ENCODE results near the gene KIAA0232. TPM values are rescaled to one million over a fixed set of nuclear protein-coding genes. Genes with fewer than 3 reads are reported as not detected.

KIAA0232 gene
- total and polyA plus RNA-seq, 10 of the 15 experiments (the other 5 are each of a cell fraction or from before 2014, with no cell fraction given), result 2.8 to 15.1 (median 10.8) TPM

DNA sequence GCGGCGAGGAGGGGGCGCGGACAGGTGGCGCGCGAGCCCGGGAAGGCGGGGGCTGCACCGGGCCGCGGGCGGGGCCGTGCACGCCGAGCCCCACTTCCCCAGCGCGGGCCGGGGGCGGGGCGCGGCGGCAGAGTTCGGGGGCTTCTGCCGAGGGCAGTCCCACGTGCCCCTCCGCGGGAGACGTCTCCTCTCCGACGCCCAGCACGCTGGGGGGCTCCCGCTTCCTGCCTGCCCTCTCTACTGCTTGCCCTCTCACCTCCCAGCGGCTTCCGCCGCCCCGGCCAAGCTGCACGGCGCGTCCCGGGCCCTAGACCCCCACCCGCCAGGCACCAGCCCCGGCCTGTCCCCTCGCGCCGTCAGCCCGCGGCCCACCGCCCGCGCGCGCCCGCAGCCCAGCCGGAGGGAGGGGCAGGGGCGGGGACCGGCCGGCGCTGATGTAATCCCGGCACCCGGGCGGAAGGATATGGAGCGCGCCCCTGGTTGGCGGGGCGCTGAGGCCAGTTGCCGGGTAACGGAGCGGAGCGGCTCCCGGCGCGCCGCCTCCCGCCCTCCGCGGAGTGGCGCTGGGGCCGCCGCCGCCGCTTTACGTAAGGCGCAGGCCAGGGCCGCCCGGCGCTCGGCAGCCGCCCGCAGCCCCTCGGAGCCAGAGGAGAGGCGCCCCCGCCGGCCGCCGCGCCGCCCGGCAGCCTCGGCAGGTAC lies at the start of gene KIAA0232 (continued):
- TF ChIP-seq, protein P1, sequence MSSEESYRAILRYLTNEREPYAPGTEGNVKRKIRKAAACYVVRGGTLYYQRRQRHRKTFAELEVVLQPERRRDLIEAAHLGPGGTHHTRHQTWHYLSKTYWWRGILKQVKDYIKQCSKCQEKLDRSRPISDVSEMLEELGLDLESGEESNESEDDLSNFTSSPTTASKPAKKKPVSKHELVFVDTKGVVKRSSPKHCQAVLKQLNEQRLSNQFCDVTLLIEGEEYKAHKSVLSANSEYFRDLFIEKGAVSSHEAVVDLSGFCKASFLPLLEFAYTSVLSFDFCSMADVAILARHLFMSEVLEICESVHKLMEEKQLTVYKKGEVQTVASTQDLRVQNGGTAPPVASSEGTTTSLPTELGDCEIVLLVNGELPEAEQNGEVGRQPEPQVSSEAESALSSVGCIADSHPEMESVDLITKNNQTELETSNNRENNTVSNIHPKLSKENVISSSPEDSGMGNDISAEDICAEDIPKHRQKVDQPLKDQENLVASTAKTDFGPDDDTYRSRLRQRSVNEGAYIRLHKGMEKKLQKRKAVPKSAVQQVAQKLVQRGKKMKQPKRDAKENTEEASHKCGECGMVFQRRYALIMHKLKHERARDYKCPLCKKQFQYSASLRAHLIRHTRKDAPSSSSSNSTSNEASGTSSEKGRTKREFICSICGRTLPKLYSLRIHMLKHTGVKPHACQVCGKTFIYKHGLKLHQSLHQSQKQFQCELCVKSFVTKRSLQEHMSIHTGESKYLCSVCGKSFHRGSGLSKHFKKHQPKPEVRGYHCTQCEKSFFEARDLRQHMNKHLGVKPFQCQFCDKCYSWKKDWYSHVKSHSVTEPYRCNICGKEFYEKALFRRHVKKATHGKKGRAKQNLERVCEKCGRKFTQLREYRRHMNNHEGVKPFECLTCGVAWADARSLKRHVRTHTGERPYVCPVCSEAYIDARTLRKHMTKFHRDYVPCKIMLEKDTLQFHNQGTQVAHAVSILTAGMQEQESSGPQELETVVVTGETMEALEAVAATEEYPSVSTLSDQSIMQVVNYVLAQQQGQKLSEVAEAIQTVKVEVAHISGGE (CRISPR knock-in tag; IDR thresholded peaks at IDR 0.05), result no peak
- TF ChIP-seq EP300 (IDR thresholded peaks at IDR 0.05; ENCODE audit: borderline replicate concordance in 1 of 2, control insufficient read depth in 1 of 2, low read depth in 2 of 2, low read length in 2 of 2), result 0 out of 4 replicates have a peak, but pooled peaks have one; percentile 5 to 20
- TF ChIP-seq RB1 (IDR thresholded peaks at IDR 0.05; ENCODE audit: borderline replicate concordance), result peak; percentile 97
- TF ChIP-seq WRNIP1 (IDR thresholded peaks at IDR 0.05; ENCODE audit: borderline replicate concordance, low read depth, low read length), result no peak
- TF ChIP-seq FOS (IDR thresholded peaks at IDR 0.05; ENCODE audit: borderline replicate concordance, extremely low read depth, insufficient read length), result no peak
- TF ChIP-seq BMI1 (IDR thresholded peaks at IDR 0.05; ENCODE audit: borderline replicate concordance), result no peak
- peak; percentile 23 to 73; a peak in 2 of 3 replicates for TF ChIP-seq EGR1 (IDR thresholded peaks at IDR 0.05; ENCODE audit: borderline replicate concordance in 1 of 2, low read depth in 2 of 2, low read length in 2 of 2)
- no peak for TF ChIP-seq PAX8 (IDR thresholded peaks at IDR 0.05)
- TF ChIP-seq FOXK2 (IDR thresholded peaks at IDR 0.05), result no peak
- peak; percentile 70 for TF ChIP-seq SP1 (IDR thresholded peaks at IDR 0.05; ENCODE audit: low read depth, low read length)
- TF ChIP-seq, protein P2, sequence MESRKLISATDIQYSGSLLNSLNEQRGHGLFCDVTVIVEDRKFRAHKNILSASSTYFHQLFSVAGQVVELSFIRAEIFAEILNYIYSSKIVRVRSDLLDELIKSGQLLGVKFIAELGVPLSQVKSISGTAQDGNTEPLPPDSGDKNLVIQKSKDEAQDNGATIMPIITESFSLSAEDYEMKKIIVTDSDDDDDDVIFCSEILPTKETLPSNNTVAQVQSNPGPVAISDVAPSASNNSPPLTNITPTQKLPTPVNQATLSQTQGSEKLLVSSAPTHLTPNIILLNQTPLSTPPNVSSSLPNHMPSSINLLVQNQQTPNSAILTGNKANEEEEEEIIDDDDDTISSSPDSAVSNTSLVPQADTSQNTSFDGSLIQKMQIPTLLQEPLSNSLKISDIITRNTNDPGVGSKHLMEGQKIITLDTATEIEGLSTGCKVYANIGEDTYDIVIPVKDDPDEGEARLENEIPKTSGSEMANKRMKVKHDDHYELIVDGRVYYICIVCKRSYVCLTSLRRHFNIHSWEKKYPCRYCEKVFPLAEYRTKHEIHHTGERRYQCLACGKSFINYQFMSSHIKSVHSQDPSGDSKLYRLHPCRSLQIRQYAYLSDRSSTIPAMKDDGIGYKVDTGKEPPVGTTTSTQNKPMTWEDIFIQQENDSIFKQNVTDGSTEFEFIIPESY (IDR thresholded peaks at IDR 0.05), result no peak
- TF ChIP-seq RUNX3 (IDR thresholded peaks at IDR 0.05; ENCODE audit: low read length), result no peak
- TF ChIP-seq ZNF217 (IDR thresholded peaks at IDR 0.05), result peak; percentile 77; the same call in 1 of the 2 replicates
- TF ChIP-seq RBBP5 (conservative IDR thresholded peaks at IDR 0.05), result no peak
- peak; percentile 97 for TF ChIP-seq LARP7 (IDR thresholded peaks at IDR 0.05)
- TF ChIP-seq IKZF1 (conservative IDR thresholded peaks at IDR 0.05), result peak; percentile 90
- no peak for TF ChIP-seq SPI1 (IDR thresholded peaks at IDR 0.05; ENCODE audit: borderline replicate concordance, insufficient read depth, low read depth, low read length)
- TF ChIP-seq NFYB (IDR thresholded peaks at IDR 0.05; ENCODE audit: insufficient read depth, low read depth, low read length), result no peak
- no peak for TF ChIP-seq MLLT1 (IDR thresholded peaks at IDR 0.05)
- TF ChIP-seq MTA3 (IDR thresholded peaks at IDR 0.05; ENCODE audit: borderline replicate concordance, low read length), result no peak
- TF ChIP-seq SKIL (IDR thresholded peaks at IDR 0.05; ENCODE audit: low read depth, poor library complexity, severe bottlenecking), result no peak

Data from GM12878 (cell line).